Lower leg skin (tissue), 3 donors: ENCODE results near the gene SEMG1.

Experiments
- CTCF ChIP-seq, 3 donors: fragments of 450-650 bp; IDR thresholded peaks; one replicate each; pipeline ENCODE4 v1.5.1; 2016; ENCODE audit warnings: antibody characterized with exemption in 3 of 3, mild to moderate bottlenecking in 3 of 3, moderate library complexity in 2 of 3
- POLR2A ChIP-seq, 2 donors: fragments of 450-650 bp; IDR thresholded peaks; one replicate each; pipeline ENCODE4 v1.6.1; 2016 to 2017; ENCODE audit warnings: antibody characterized with exemption in 2 of 2, mild to moderate bottlenecking in 1 of 2, moderate library complexity in 1 of 2

GRCh38 chr20:45173522-45173921 is 33.3 kb upstream of the SEMG1 start:
- no peak for TF ChIP-seq CTCF (IDR thresholded peaks at IDR 0.05)
- TF ChIP-seq POLR2A (IDR thresholded peaks at IDR 0.05) = no peak
